Left renal pelvis (tissue), 4 donors: ENCODE results near the gene FAAH. TPM values are rescaled to one million over a fixed set of nuclear protein-coding genes. Genes with fewer than 3 reads are reported as not detected.

Experiments
- DNase-seq, 4 donors: peaks; one replicate each; pipeline ENCODE4 v3.0.0-alpha.2; 2013; ENCODE audit warnings: low read depth in 4 of 4, low spot score in 3 of 4
- polyA plus RNA-seq, 4 donors: library from polyadenylated mRNA; unstranded; fragments of 120-200 nt; gene quantifications; one replicate each; pipeline ENCODE4 v1.2.1, GENCODE V29; 2013; ENCODE audit not compliant: insufficient read length in 4 of 4

FAAH gene
- polyA plus RNA-seq, 4 donors, result 7.6 to 31.1 (median 21.0) TPM

- DNase-seq, result no peak
Observed at GRCh38 chr1:46448109-46448911, 54.2 kb downstream of the FAAH start.

GRCh38 chr1:46449223-46450159, 55.4 kb downstream of the FAAH start:
- DNase-seq, result no peak

GRCh38 chr1:46450160-46450517, 56.0 kb downstream of the FAAH start:
- DNase-seq, result no peak

GRCh38 chr1:46451948-46452930, 58.1 kb downstream of the FAAH start:
- no peak for DNase-seq

GRCh38 chr1:46452931-46453325, 58.8 kb downstream of the FAAH start:
- no peak for DNase-seq

- no peak for DNase-seq
Observed at GRCh38 chr1:46453449-46453848, 59.3 kb downstream of the FAAH start.

- no peak for DNase-seq
Observed at GRCh38 chr1:46455951-46456350, 61.8 kb downstream of the FAAH start.

GRCh38 chr1:46456411-46456963, 62.4 kb downstream of the FAAH start:
- DNase-seq, result no peak

- no peak for DNase-seq
Observed at GRCh38 chr1:46457178-46457577, 63.1 kb downstream of the FAAH start.

GRCh38 chr1:46458190-46458589, 64.1 kb downstream of the FAAH start:
- DNase-seq, result no peak

- DNase-seq, result no peak
Observed at GRCh38 chr1:46458846-46459245, 64.7 kb downstream of the FAAH start.

- DNase-seq, result no peak
Observed at GRCh38 chr1:46459315-46459714, 65.2 kb downstream of the FAAH start.

- no peak for DNase-seq
Observed at GRCh38 chr1:46461017-46461808, 67.1 kb downstream of the FAAH start.

GRCh38 chr1:46461809-46462448, 67.8 kb downstream of the FAAH start:
- no peak for DNase-seq

Other genes starting within 250 kb of the FAAH start
- 10 to 100 TPM in 3 of 4 donors, 1 to 10 TPM in 1; 1.6 to 88.0 (median 72.3) TPM for gene TSPAN1, start 219.2 kb upstream of the FAAH start, polyA plus RNA-seq
- not detected for gene P3R3URF, start 217.8 kb upstream of the FAAH start, polyA plus RNA-seq
- 10 to 100 TPM; 57.4 to 99.2 (median 71.4) TPM for gene POMGNT1, start 195.9 kb upstream of the FAAH start, polyA plus RNA-seq
- 1 to 10 TPM; 1.9 to 6.5 (median 2.9) TPM for gene LURAP1, start 191.0 kb upstream of the FAAH start, polyA plus RNA-seq
- gene RAD54L, start 146.6 kb upstream of the FAAH start, polyA plus RNA-seq, result 10 to 100 TPM in 3 of 4 donors, 1 to 10 TPM in 1; 9.2 to 15.7 (median 11.8) TPM
- 10 to 100 TPM; 68.7 to 93.8 (median 83.4) TPM for gene LRRC41, start 90.7 kb upstream of the FAAH start, polyA plus RNA-seq
- 100 to 1,000 TPM; 240 to 421 (median 378) TPM for gene UQCRH, start 90.6 kb upstream of the FAAH start, polyA plus RNA-seq
- gene NSUN4, start 53.5 kb upstream of the FAAH start, polyA plus RNA-seq, result 10 to 100 TPM; 15.6 to 31.0 (median 26.0) TPM
- under 1 TPM in 1 of 4 donors, not detected in 3; 0.12 TPM for gene DMBX1, start 95.5 kb downstream of the FAAH start, polyA plus RNA-seq
- gene KNCN, start 157.3 kb downstream of the FAAH start, polyA plus RNA-seq, result not detected
- 10 to 100 TPM; 23.3 to 39.4 (median 29.4) TPM for gene MKNK1, start 210.0 kb downstream of the FAAH start, polyA plus RNA-seq
- 10 to 100 TPM; 12.3 to 22.5 (median 13.3) TPM for gene MOB3C, start 222.5 kb downstream of the FAAH start, polyA plus RNA-seq